ENCODE measurements around the gene FANCE.
"Not testable (repeated sequence)": the region's sequence is repeated elsewhere in the genome, so short reads cannot be mapped to it uniquely, and the experiment has no call there.

The FANCE gene

DNA sequence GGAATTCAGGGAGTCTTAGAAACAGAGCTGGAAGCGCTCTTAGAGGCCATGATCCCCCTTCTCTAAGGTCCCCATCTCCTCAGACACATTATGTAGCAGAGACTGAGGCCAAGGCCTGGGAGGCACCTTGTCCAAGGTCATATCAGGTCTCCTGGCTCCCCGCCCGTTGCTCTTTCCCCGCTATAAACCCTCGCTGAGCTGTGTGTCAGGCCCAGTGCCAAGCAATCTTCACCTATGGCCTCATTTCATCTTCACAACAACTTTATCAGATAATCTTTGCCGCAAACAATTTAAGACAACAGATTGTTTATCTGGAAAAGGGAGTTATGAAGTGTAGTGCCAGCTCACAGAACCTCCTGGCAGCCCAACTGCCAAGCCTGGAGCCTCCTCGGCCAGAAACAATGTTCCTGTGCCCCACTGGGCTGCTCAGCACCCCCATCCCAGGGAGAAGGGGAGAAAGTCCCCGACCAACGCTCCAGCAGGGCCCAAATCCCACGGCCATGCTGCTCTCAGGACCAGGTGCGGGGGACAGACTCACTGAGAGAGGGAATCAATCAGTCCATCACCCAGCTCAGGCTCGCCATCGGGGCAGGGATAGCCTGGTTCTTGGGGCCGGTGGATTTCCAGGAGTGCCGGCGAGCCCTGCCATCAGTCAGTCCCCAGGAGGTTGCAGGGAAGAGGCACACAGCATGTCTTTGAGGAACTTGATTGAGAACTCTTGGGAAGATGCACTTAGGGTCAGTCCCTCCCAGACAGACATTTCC is 16.9 kb upstream of the FANCE start:
- DNase-seq: no peak

DNA sequence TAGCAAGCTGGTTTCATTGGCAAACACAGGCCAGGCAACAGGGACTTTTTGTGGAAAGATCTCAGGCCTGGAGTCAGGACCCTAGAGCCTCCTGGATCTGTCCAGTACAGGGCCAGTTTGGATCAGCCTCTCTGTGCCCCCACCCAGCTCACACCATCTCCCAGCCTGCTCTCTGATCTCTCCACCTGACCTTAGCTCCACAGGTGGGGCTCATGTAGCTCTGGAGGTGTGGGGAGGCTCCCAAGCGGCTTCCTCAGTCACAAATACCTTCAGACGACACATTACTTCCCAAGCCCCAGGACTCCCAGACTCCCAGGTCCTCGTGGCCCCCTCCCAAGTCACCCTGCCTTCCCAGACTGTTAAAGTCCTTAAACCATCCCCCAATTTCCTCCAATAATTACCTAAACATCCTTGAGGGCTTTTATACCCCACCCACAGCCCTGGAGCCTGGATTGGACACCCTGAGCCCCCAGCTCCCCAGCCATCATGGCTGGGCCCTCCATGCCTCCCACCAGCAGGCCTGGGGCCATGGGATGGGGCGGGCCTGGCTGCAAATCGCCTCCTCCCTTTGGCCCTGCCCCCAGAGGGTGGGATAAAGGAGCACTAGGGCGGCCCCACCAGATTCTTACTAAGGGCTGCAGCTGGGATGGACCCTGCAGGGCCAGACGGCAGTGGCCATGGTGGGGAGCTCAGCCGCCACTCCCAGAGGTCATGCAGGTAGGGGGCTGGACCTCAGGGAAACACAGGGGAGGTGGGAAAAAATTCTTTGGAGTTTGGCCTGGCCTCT is 15.9 kb upstream of the FANCE start:
- DNase-seq: no peak

DNA sequence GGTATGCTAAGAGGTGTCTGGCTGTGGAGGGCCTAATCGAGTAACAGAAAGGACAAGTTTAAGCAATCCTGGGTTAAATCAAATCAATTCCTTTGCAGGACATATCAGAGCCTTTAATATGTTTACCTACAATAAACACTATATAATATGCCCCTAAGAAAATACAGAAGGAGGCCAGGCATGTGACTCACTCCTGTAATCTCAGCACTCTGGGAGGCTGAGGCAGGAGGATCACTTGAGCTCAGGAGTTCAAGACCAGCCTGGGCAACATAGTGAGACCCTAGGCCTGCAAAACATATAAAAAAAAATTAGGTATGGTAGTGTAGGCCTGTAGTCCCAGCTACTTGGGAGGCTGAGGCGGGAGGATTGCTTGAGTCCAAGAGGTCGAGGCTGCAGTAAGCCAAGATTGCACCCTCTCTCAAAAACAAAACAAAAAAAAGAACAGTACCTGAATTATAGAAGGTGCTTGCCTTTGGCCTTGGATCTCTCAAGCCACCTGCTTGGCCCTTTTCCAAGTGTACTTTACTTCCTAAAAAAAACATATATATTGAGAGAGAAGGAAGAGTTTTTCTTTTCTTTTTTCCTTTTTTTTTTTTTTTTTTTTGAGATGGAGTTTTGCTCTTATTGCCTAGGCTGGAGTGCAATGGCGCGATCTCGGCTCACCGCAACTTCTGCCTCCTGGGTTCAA is 13.6 kb upstream of the FANCE start:
- not testable (repeated sequence) for DNase-seq

DNA sequence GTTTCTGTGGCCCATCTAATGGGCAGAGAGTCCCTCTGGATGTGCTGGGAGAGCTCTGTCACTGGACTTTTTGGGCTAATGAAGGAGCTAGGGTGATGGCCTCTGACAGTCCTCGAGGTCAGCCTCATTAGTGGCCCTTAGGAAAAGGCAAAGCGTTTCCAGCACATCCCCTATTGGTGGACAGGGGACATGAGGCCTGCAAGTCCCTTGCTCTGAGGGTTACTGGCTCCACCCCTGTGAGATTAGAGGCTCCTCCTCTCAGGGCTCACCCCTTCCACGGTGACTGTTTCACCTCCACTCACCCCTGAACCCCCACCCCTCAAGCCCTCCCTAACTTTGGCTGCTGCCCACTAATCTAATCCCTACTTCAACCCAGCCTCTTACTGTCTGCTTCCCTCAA is 12.8 kb upstream of the FANCE start:
- DNase-seq: no peak

DNA sequence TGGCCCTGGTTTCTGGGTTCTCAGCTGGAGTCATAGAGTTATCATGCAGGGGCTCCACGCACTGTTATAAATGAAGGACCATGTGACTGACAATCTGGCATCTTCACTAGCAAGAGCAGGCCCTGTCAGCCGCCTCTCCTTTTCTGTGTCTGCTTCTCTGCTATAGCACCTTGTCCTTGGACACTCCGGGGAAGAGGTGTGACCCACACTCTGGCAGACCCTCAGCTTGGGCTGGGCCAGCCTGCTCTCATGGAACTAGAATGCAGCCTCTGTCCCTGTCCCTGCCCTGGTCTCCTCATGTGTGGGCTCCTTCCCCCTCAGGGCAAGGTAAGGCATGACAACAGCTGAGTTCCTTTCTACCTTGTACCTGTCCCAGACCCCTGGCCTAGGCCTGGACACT is 10.9 kb upstream of the FANCE start:
- DNase-seq: no peak

DNA sequence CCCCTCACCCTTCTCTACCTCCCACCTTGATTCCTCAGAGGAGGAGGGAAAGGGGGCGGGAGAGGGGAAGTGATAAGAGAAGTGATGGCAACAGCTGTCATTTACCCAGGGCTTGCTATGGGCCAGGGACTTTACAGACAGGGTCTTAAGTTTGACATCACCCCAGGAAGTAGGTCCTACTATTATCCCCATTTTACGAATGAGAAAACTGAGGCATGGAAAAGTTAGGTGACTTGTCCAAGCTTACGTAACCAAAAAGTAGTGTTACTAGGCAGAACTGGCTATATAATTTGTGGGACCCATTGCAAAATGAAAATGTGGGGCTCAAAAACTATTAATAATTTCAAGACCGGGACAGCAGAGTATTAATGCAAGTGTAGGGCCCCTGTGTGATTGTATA is 10.5 kb upstream of the FANCE start:
- no peak for DNase-seq

DNA sequence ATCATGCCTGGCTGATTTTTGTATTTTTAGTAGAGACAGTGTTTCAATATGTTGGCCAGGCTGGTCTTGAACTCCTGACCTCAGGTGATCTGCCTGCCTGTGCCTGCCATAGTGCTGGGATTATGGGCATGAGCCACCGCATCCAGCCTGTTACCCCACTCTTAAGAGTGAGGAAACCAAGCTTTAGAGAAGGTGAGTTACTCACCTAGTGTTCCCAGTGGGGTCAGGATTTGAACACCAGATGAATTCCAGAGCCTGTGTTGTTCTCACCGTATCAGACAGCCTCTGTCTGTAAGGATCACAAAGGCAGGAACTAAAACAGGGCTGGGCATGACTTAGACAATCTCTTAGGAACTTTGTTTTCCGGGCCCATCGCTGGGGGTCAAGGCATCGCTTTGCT is 9.4 kb upstream of the FANCE start:
- DNase-seq: no peak

DNA sequence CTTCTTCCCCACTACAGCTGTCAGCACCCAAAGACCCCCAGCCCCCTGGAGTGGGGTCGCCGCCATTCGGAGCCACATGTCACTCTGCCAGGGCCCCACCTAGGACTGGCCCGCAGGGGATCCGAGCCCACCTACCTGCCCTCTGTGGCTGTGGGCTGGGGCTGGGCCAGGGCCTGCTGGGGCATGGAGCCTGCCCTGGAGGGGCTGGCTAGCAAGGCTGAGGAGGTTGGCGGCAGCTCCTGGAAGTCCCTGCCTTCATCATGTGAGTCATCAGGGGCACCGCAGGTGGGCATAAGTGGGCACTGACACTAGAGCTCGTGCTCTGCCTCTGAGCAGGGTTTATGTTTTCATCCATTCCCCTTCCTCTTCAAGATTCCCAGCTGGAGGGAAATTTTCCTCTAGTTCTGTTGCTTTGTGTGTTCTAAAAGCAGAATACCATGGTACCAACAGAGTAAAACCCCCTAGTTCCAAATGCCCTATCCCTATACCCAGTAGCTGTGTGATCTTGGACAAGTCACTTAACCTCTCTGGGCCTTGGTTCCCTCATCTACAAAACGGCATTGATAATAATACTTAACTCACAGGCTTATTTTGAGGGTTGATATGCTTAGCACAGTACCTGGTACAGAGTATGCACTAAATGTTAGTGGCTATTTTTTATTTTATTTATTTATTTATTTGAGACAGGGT is 8.7 kb upstream of the FANCE start:
- no peak for DNase-seq

DNA sequence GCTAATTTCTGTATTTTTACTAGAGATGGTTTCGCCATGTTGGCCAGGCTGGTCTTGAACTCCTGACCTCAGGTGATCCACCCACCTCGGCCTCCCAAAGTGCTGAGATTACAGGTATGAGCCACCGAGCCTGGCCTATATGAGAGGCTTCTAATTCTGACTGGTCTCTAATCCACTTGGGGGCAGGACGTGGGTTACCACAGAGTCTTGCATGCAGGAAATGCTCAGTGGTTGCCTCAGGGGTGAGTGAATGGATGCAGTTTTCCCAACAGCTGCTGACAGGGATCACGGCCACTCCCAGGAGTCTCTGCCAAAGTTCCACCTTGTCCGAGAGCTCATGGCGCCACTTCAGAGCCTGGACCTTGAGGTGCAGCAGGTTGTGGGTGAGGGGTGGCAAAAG is 6.4 kb upstream of the FANCE start:
- DNase-seq: no peak

DNA sequence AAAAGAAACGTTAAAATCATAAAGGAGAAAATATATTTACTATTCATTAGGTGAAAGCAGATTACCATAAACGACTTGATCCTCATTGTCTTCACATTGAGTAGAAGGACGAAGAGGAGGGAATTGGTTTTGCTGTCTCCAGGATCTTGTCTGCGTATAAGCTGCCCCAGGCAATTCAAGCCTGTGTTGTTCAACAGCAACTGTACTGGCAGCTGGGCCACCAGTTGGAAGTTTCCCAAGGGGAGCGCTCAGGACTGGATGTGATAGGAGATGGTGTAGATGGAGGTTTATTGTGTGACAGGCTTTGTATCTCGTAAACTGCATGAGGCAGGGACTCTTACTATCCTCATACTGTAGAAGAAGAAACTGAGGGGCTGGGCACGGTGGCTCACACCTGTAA is 3.9 kb upstream of the FANCE start:
- no peak for DNase-seq

DNA sequence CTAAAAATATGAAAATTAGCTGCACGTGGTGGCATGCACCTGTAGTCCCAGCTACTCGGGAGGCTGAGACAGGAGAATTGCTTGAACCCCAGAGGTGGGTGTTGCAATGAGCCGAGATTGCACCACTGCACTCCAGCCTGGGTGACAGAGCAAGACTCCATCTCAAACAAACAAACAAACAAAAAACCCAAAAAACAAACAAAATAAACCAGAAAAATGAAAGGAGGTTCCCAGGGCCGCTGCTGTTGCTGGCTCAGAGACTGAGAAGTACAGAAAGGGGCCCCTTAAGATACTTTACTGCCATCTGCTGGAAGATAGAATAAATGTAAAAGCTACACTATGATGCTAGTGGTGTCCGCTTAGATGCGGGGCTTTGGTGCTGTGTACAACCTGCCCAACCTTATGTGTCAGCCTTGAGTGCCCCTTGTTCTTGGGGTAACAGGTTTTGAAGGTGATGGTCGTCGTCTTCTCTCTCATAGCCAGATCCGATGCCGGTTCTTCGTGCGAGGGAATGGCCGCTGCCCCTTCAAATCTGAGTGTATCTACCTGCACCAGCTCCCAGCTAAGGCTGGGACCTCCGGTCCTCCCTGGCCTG is 2.8 kb upstream of the FANCE start:
- DNase-seq: no peak

DNA sequence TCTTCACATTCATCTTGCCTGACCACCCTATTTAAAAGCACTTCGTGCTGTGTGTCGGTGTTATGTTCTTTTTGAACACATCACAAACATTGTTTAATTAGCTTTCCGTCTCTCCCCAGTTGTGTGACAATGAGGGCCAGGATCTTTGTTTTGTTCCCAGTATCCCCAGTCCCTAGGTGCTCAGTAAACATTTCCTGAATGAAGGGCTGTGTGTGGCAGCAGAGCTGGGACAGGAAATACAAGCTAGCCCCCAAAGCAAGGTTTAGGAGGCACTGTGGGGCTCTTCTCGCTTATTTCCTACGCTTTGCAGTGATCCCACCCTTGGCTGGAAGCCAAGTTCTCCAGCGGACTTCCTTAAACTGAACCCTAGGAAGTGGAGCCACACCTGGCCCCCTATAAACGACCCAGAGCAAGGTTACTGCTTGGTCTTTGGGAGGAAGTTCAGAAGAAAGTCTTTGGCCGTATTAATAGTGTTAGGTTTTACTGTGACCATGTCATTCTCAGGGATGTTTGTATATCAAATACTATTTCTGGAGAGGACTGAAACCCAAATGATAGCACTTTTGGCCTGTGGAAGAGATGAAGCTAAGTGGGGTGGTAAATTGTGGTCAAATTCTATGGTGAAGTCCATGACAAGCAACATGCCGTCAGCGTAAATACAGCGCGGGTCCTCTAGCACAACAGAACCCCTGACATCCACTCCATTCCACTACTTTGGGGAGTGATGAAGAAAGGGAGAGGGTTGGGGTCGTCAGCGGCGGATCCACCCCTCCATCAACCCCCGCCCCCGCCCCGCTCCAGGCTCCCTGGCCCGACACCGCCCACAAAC is 570 bp upstream of the FANCE start:
- DNase-seq: no peak

DNA sequence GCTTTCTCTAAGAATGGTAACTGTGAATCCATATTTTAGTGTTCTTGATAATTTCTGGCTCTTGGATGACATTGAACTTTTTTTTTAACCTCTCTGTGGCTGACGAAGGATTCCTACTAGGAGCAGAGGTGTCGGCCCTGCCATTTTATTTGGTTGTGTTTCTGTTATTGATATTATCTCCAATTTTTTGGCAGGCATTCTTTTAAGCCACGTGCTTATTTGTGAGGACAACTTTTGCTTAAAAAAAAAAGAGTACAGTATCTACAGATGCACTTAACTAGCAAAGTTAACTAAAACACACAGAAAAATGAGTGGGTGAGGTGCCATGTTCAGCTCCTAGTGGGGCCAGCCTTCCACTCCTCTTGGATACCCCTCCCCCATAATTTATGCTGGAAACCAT is 1.1 kb downstream of the FANCE start:
- no peak for DNase-seq

DNA sequence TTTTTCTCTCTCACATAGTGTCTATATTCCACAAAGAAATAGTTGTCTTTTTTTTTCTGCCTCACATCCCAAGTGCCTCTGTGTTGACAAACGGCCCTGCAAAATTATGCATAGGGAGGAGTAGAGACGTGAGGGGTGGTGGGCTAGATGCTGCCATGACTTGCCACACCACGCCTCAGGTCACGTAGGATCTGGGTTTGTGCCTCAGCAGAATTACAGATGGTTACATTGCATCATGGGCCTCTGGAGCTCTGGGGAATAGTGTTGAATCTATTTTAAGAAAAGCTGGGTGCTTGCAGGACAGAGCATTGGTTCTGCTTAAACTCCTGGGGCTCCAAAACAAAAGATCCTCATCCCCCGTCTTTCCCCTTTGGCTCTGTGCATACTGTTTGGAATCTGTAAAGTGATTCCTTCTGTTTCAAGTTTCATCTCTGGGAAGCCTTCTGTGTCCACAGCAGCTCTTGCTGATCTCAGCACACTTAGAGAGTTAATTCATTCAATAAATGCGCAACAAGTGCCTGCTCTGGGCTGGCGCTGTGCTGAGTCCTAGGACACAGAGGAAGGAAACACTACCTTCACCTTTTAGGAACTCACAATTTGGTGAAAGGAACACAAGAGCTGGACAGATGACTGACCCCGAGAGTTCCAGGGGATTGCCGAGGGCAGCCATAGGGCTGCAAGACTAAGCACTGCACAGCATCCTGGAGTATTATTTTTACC is 2.4 kb downstream of the FANCE start:
- DNase-seq: no peak

DNA sequence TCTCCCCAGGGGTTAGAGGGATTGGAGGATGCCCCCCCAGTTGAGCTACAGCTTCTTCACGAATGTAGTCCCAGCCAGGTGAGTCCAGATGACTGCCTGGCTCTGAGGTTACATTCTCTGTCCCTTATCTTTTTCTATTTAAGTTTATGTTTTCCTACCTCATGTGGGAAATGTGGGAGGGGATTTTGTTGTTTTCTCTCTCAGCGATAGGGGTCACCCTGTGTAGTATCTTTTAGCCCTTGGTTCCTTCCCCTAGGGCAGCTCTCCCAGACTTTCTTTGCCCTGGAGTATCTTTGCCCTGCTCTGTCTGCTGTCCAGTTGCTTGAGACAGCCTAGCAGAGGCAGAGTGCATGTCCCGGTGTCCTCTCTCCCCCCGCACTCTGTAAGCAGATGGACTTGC is 5.8 kb downstream of the FANCE start:
- DNase-seq: no peak

DNA sequence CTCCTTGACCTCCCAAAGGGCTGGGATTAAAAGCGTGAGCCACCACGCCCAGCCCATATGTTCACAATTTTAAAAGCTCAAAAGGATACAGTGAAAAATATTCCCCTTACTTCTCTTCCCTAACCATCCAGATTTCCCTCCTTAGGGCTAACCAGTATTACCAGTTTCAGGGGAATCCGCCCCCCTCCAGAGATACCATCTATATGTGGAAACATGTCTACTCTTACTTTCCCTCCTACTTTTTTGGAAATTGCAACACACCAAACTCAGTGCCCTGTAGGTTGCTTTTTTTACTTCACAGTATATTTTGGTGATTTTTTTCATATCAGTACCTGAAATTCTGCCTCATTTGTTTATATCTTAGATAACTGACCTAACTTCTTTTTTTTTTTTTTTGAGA is 9.1 kb downstream of the FANCE start:
- no peak for DNase-seq

DNA sequence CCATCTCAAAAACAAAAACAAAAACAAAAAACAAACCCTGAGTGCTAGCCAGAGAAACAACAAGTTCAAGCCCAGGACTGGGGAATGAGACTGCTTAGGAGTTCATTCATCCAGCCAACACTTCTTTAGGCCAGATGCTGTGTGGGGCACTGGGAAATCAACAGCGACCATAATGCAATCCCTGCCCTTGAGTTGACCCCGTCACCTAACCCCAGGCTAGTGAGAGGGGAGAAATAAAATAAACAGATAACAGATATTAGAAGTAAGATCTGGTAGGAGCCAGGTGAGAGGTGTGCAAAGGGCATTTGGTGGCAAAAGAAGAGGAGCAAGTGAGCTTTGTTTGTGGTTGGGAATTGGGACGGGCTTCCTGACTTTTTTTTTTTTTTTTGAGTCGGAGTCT is 11.2 kb downstream of the FANCE start:
- no peak for DNase-seq

DNA sequence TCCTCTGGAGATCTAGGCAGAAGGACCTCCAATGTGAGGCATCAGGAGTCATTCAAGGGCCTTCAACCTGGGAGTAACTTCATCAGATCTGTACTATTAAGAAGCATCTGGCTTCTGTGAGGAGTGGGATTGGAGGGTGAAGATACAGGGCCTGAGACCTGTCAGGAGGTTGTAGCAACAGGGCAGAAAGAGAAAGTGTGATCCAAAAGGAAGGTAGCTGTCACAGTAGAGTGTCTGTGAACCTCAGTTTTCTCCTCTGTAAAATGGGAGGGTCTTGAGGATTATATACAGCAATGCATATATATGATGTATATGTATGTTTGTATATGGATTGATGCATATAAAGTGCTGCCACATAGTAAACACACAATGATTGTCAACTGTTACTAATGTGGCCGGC is 13.5 kb downstream of the FANCE start:
- DNase-seq: no peak

DNA sequence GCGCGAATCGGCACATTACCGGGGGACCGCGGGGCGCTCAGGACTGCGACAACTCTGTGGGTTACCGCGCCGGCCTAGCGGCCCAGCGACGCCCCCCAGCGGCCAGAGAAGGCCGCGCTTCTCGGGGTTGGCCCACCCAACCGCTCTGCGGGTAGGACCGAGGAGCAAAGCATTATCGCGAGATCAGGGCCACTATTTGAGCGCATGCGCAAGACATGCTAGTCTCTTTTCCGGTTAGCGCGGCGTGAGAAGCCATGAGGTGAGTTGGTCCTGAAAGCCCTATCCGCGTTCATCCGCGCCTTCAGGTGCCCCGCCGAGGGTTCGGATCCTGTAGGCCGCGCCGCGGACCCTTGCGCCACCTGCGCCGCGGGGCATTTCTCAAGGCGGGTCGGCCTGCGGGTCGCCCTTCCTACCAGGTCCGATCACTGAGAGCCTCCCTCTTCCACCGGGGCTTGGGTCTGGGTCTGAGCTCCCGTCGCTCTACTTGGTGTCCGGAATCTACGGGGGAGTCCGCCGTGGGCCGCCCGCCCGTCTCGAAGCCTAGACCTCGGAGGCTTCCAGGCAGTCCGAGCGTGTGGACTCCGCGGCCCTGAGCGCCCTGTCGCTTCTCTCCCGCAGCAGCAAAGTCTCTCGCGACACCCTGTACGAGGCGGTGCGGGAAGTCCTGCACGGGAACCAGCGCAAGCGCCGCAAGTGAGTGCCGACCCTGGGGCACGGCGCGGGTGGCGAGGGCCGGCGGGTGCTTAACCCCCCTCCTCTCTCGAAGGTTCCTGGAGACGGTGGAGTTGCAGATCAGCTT is 16.2 kb downstream of the FANCE start, which contains the start of gene RPL10A:
TSS of gene RPL10A (plus strand) at position 221 of the 799 bp plus-strand sequence. CDS start at position 255, 34 bp downstream.
- DNase-seq: peak; percentile 97

Measured in activated CD8-positive, alpha-beta memory T cell treated with anti-CD3 and anti-CD28 coated beads, Interleukin-2, amount 50 U/mL, for 4 hours (primary cell).